SIG-M5 treated with dmso at 0.1 percent for 504 hours (cell line): Measurements from ENCODE around the gene ZIC3.
A peak's percentile ranks its signal among the peaks of the same experiment; 100 is the strongest.
"Not testable (repeated sequence)": the region's sequence is repeated elsewhere in the genome, so short reads cannot be mapped to it uniquely, and the experiment has no call there.

ENCODE experiments used
- DNase-seq: peaks from one replicate; lab custom pipeline; 2025; ENCODE audit not compliant: unreplicated experiment; lab: John Stamatoyannopoulos, UW

Gene ZIC3

DNA sequence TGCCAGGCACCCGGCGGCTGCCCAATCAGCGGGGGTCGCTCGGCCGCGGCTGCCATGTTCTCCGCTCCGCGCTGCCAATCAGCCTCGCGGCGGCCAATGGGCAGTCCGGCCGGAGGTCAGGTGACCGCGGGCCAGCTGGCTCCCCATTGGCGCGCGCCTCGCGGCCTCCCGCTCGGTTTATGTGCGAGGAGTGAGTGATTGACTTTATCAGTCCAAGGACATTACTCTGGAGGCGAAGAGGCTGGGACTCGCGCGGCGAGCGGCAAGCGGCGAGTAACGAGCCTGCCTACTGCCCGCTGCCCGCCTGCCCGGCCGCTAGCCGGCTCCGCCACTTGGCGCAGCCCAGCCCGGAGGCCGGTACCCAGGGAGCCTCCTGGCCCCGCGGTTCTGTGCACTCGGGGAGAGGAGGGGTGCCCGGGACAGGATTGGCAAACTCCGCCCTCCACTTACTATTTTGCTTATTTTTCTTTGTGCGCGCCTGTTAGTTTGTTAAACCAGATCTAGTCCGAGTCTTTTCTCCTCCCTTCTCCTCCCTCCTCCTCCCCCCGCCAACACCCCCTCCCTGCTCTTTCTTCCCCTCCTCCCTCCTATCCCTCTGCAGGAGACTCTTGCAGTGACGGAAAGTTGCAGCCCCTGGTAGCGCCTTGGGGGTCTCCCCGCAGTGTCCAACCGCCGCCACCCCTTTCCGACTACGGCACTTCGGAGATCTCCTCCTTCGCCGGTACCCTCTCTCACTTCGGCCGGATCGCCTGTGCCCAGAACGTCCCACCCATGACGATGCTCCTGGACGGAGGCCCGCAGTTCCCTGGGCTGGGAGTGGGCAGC, at the start of gene ZIC3:
Gene ZIC3, plus strand, starts transcription at position 207 of the 825 bp plus-strand sequence. Its CDS starts 565 bp downstream, at position 772.
- peak; percentile 7 for DNase-seq

DNA sequence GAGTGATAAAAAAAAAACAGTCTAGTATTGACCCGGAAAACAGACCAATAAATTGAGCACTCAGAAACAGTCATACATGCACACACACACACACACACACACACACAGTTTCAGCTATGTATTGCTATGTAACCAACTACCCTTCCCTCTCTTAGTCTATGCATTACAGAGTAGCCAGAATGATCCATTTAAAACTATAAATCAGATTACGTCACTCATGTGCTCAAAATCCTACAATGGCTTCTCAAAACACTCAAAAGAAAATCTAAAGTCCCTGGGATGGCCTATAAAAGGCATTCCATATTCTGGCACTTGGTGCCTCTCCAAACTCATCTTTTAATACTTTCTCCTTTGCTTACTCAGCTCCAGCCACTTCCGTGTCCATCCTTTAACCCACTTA, 46.5 kb upstream of the ZIC3 start:
- no peak for DNase-seq

DNA sequence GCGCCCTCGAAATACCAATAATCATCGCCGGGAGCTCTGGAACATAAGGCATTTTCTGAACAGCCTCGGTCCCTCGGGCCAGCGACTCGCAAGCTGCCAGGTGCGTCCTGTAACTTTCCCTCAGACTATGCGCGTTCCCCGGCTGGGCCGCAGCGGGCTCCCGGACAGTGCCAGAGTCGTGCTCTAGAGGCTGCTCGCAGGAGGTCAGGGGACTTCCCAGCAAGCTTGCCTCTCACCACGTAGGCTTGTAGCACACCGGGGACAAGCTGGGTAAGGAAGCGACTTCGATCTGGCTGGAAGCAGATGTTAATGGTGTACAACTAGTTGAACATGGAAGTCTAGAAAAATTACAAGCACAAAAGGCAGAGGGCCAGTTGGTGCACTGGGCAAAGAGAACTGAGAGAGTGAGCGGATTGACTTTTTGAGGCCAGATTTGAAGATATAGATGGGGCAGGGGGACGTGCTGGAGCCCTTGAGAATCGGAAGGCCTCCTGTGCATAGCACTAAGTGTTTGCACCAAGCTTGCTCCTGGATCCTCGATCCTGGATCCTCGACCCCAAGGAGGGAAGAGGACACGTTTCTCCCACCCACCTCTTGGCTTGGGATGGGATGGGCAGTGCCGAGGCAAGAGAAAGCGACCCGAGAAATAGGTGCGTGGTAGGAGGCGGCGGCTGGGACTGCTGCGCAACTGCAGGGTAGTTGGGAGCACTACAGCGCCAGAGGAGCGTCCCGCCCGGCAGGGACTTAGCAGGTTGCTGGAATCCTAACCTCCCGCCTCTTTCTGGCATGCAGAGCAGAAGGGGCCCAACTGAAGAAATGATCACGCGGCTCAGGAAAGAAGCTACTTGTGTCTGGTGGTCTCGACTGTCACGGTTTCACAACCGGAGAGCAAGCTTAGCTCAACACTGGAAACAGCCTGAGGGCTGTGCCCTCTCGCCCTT, 19.9 kb upstream of the ZIC3 start:
- DNase-seq = no peak

DNA sequence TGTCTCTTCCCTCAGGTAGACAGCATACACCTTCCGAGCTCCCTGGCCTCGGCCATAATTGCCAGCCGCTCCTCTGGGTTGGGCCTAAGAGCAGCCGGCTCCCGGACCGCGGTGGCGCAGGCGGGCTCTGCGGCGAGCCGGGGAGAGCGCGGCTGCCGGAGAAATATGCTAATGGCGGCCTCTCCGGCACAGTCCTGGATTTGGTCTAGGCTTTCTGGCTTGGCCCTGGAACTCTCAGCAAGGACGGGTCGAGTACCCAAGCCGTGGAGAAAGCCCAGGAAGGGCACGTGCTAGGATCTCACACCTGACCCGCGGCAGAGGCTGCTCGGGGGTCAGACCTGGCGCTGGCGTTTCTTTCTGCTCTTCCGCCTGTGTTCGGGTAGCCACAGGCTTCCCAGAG, 18.6 kb upstream of the ZIC3 start:
- DNase-seq = no peak

DNA sequence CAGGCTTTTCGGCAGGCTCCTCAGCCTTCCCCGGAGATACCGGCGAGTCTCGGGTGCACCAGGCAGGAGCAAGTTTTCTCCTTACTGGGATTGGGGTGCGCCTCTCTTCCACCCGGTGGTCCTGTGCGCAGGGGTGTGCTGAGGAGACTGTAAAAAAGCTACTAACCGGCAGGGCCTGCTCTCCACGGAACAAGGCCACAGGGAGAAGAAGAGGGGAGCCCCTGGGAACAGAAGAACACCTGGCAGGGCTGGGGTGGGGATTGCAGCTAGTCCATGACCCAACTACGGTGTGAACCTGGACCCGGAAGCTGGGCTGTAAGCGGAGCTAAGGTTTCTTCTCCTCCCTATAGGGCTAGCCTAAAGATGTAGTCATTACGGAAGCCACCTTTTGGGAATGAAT, 17.7 kb upstream of the ZIC3 start:
- no peak for DNase-seq

DNA sequence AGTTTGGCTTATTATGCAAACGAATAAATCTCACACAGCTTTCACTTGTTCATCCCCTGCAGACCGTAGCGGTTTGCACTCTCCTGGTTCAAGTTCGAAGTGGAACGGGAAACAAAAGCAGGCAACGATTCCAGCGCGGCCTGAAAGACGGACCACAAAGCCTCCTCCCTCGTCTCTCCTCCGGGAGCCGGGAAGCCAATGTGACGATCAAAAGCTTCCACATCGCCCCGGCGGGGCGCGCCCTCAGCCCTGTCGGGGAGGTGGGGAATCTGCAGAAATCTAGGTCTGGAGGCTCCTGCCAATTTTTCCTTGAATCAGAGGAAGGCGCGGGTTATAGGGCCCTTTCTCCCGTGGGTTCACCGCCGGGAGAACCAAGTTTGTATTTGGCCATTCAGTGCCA, 16.9 kb upstream of the ZIC3 start:
- no peak for DNase-seq

DNA sequence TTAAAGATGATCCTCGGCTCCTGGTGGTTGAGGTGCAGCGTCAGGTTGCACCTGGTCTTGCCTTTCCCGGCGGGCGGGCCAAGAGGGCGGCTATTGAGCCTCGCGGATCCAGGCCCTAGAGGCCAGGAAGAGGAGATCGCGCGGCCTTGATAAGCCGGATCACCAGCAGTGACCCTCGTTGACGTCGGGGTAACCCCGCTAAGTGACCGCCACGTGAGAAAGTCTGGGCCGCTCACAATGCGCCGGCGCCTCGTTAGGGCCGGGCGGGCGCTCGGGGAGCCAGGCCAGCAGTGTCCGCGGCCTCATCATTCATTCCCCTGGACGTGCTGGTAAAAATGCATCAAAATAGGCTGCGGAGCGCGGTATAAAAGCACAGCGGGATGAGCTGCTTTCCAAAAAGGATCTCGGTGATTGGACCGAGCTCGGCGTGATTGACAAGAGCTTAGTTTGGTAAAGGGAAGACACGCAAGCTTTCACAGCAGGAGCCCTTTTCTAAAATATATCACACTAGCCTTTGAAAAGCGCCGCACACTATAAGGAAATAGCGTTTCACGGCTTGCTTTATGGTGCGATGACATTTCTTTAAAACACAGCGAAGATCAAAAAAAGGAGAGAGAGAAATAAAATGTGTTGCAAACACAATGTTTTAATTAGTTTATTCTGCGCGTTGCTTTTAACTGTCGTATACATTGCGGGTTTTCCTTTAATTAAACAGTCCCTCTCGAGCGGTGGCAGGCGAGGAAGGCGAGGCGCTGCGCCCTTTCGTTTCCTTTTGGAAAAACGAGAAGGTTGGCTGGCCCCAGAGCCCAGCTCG, 15.9 kb upstream of the ZIC3 start:
- DNase-seq = no peak

DNA sequence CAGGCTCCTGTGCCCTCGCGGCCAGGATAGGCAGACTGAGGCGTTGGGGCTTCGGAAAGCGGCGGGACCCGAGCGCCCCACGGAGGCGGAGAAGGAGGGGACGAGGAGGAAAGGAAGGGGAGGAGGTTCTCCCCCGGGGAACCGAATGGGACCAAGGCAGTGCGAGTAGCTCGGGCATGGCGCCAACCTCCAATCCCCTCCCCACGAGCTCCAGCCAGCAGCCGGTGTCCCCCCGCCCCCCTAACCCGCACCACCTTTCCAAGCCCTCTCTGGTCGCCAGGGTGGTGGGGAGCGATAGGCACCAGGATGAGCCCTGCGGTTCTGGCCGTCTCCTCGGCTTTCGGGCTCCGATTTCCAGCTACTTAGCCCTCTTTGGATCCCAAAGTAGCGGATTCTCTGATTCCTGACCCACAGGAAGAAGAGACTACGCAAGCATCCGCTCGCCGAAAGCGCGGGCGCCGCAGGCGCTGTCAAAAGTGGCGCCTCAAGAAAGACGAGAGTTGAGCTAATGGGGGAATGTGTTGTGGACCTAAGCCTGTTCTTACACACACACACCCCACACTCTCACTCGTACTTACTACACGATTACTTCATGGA, 15.2 kb upstream of the ZIC3 start:
- DNase-seq = no peak

DNA sequence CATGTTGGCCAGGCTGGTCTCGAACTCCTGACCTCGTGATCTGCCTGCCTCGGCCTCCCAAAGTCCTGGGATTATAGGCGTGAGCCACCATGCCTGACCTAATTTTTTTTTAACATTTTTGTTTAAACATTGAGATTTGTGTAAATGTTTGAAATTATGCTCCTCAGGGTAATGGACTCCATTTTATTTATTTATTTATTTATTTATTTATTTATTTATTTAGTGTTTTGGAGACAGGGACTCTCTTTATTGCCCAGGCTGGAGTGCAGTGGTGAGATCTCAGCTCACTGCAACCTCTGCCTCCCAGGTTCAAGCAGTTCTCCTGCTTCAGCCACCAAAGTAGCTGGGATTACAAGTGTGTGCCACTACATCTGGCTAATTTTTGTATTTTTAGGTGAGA, 13.8 kb upstream of the ZIC3 start:
- not testable (repeated sequence) for DNase-seq

DNA sequence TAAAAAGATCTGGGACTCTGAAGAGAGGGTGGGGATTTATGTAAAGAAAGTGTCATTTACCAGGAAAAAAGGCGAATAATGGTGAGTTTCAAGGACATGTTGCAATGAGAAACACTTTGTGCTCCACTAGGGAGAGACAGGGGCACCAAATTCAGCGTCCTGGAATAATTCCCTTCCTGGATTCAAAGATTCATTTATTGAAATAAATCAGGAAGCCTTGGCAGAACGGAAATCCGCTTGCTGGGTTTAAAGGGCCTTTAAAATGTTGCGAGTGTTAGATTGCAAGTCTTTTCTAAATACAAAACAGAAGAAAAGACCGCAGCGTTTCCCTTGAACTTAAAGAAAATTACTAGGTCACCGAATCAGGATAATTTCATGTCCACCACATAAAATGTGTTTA, 3.8 kb upstream of the ZIC3 start:
- no peak for DNase-seq

DNA sequence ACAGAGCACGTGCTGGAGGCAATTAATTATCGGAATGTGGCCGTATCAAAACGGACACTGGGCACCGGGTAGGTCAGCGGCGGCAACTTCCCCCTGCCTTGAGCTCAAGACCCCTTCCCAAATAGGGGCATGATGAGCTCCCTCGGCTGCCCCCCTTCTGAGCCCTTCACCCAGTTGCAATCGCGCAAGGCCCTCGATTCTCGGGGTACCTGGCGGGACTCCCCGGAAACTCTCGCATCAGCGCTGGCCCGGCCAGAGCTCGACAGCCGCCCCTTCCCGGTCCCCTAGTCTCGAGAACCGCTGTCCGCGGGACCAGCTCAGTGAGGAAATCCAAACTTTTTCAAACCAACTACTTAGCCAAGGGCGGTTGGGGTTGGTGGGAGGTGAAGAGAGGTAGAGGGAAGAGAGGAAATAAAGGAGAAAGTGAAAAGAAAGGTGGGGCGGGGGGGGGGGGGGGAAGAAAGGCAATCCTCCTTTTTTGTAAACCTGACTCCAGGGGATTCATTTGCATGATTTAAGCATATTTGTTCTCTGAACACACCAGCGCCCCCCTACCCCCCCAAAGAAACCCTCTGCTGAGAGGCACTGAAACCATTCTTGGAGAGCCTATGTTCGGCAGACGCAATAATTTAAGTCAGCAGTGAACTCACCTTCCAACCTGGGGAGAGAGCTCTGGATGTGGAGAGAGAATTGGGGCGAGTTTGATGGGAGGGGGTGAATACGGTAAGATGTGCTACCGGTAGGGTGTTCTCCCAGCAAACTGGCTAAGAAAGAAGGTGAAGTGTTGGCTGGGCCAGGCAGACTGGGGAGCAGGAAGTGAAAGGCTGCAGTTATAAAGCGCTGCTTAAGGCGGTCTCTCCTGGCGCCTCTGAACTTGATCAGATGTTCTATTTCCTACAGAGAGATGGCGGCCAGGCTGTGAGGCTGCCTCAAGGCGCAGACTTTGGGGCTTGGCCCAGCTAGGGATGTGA, 2.0 kb upstream of the ZIC3 start:
- no peak for DNase-seq

DNA sequence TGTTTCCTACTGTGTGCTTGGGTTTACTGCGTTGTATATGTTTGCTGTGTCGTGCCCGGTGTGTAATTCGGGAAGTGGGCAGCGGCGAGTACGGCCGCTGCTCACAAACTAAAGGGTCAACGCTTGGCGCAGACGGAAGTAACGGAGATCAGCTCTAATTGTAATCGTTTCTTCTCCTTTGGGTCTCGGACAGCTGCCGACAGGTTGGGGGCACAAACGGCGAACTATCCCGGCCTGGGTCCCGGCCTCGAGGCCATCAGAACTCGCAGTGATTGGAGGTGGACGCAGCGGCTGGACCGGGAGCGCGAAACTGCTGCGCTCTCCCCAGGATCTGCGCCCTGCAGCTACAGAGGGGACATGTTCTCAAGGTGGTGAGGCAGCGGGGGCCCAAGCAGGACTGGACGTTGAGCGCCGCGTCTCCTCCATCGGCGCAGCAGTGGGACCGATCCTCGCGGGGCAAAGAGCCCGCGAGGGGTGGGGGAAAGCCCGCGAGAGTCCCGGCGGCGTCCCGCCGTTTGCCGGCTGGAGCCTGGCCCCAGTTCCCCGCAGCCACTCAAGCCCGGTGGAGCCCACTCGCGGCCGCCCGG, 516 bp upstream of the ZIC3 start:
- DNase-seq = no peak

DNA sequence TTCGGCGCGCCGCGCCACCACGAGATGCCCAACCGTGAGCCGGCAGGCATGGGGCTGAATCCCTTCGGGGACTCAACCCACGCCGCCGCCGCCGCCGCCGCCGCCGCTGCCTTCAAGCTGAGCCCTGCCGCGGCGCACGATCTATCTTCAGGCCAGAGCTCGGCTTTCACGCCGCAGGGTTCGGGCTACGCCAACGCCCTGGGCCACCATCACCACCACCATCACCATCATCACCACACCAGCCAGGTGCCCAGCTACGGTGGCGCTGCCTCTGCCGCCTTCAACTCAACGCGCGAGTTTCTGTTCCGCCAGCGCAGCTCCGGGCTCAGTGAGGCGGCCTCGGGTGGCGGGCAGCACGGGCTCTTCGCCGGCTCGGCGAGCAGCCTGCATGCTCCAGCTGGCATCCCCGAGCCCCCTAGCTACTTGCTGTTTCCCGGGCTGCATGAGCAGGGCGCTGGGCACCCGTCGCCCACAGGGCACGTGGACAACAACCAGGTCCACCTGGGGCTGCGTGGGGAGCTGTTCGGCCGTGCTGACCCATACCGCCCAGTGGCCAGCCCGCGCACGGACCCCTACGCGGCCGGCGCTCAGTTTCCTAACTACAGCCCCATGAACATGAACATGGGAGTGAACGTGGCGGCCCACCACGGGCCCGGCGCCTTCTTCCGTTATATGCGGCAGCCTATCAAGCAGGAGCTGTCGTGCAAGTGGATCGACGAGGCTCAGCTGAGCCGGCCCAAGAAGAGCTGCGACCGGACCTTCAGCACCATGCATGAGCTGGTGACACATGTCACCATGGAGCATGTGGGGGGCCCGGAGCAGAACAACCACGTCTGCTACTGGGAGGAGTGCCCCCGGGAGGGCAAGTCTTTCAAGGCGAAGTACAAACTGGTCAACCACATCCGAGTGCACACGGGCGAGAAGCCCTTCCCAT, 1.1 kb downstream of the ZIC3 start:
- no peak for DNase-seq

DNA sequence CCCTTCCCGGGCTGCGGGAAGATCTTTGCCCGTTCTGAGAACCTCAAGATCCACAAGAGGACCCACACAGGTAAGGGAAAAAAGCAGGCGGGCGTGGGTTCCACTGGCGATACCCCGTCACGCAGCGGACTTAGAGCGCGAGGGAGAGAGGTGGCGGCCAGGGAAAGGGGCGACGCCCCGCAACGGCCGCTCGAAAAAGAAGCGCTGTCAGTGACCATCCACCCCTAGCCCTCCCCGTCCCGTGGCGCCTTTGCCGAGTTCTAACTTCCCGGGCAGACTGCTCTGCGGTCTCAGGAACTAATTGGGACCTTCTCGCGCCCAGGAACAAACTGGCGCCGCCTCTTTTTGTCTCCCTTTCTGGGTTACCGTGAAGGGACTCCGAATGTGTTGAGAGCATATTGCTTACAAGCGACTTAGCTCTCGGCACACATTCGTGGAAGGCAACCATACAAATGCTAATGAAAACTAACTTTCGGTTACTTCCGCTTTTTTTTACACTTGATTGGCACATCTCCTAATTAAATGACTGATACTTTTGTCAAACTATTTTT, 1.8 kb downstream of the ZIC3 start:
- DNase-seq = no peak

DNA sequence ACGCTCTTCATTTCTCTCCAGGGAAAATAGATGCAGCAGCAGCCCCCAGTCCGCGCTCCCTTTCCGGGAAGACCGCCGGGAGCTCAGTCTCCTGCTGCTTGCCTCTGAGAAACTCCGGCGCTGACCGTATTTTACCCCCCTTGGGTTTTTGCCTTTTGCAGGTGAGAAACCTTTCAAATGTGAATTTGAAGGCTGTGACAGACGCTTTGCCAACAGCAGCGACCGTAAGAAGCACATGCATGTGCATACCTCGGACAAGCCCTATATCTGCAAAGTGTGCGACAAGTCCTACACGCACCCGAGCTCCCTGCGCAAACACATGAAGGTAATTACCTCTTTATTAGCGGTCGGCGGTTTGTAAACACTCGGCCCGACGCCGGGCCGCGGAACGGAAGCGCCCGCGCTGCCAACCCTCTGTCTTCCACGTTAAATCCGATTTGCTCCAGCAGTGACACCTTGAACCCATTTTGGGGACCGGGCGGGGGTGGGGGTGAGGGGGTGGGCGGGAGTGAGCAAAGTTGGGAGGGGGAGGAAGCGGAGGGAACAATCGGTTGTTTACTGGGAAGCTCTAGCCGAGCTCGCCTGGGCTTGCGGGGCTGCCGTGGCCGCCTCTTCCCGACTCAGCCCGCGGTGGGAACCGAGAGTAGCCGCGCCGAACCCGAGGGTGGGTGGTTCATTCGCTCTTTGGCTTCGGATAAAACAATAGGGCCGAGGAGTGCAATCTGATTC, 3.0 kb downstream of the ZIC3 start:
- DNase-seq = no peak

DNA sequence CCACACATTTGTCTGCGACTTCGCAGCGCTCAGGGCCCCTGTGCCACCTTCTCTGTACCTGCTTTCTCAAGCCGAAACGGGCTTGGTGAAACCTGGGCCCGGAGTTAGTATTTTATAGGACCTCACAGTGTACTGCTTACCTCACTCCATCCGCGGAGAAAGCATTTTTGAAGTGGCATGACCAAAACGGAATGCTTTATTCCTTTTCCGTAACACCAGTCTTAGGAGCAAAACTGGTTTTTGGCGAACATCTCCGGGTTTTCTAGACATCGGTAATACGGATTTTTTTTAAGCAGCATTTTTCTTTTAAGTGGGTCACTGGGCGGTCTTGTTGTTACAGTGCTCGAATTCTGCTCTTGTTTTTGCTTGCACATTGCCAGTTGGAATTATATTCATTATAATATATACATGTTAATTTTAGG, 3.6 kb downstream of the ZIC3 start:
- no peak for DNase-seq
